Loucy (cell line): ENCODE results near the gene TUT7.

Experiments used
- EZH2phosphoT487 ChIP-seq: fragments of 200-600 bp; IDR thresholded peaks from 2 replicates; pipeline ENCODE4 v1.6.1; 2018; ENCODE audit warnings: antibody characterized with exemption, mild to moderate bottlenecking, moderate library complexity, borderline replicate concordance
- TF ChIP-seq, protein P1 (sequence below): fragments of 200-600 bp; sonication (generic); conservative IDR thresholded peaks from 2 replicates; pipeline ENCODE4 v1.5.1; 2014; ENCODE audit warnings: mild to moderate bottlenecking, antibody characterized with exemption, low read length

DNA sequence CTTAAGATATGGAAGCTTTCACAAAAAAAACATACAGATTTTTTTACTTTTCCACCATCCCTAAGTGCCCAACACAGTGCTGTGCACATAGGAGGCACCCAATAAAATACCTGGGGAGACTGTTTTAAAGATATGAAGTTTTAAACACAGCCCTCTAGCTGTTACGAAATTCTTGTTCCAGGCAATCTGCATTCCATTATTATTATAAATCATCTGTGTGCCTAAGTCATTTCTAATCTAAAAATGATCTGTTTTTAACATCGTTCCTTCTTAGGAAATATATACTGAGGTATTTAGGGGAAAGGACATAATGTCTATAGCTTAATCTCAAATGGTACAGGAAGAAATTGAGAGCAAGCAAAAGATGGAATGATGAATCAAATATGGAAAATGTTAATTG is 39.1 kb downstream of the TUT7 start:
- no peak for TF ChIP-seq EZH2phosphoT487
- TF ChIP-seq, protein P1, sequence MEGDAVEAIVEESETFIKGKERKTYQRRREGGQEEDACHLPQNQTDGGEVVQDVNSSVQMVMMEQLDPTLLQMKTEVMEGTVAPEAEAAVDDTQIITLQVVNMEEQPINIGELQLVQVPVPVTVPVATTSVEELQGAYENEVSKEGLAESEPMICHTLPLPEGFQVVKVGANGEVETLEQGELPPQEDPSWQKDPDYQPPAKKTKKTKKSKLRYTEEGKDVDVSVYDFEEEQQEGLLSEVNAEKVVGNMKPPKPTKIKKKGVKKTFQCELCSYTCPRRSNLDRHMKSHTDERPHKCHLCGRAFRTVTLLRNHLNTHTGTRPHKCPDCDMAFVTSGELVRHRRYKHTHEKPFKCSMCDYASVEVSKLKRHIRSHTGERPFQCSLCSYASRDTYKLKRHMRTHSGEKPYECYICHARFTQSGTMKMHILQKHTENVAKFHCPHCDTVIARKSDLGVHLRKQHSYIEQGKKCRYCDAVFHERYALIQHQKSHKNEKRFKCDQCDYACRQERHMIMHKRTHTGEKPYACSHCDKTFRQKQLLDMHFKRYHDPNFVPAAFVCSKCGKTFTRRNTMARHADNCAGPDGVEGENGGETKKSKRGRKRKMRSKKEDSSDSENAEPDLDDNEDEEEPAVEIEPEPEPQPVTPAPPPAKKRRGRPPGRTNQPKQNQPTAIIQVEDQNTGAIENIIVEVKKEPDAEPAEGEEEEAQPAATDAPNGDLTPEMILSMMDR: no peak
